Activated CD4-positive, alpha-beta T cell treated with anti-CD3 and anti-CD28 coated beads, Interleukin-2, Interleukin-6, amounts not matched to agents 100 ng/mL and 50 ng/mL, durations not matched to agents 16 hours and 8 hours (primary cell): Measurements from ENCODE around the gene LDHD.
"Not testable (repeated sequence)": the region's sequence is repeated elsewhere in the genome, so short reads cannot be mapped to it uniquely, and the experiment has no call there.

Experiments used
- DNase-seq: peaks from one replicate; pipeline ENCODE4 v3.0.0-alpha.2; 2020

The LDHD gene

DNA sequence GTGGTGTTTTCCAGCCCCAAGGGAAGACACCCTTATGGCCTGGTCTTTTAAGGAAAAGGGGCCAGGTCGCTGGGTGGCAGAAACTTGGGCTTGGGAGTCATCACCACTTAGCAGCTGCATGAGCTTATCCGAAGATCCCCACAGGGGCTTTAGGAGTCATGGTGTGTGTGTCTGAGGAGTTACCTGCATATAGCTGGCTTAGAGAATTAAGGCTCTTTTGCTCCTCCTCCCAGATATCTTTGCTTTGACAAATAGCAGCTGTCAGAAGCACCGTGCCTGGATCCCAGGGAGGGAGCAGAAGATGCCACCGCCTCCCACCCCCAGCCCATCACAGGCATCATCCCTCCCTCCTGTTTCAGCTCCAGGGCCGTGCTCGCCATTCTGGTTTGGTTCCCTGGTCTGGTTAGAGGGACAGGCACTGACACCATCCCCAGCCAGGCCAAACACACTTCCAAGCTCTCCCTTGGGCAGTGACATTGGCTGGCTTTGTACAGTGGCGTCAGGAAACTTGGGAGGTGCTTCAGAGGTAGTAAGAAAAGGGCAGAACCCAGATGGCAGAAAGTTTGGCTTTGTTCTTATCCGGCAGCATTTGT, 17.4 kb downstream of the LDHD start:
- DNase-seq, result no peak

DNA sequence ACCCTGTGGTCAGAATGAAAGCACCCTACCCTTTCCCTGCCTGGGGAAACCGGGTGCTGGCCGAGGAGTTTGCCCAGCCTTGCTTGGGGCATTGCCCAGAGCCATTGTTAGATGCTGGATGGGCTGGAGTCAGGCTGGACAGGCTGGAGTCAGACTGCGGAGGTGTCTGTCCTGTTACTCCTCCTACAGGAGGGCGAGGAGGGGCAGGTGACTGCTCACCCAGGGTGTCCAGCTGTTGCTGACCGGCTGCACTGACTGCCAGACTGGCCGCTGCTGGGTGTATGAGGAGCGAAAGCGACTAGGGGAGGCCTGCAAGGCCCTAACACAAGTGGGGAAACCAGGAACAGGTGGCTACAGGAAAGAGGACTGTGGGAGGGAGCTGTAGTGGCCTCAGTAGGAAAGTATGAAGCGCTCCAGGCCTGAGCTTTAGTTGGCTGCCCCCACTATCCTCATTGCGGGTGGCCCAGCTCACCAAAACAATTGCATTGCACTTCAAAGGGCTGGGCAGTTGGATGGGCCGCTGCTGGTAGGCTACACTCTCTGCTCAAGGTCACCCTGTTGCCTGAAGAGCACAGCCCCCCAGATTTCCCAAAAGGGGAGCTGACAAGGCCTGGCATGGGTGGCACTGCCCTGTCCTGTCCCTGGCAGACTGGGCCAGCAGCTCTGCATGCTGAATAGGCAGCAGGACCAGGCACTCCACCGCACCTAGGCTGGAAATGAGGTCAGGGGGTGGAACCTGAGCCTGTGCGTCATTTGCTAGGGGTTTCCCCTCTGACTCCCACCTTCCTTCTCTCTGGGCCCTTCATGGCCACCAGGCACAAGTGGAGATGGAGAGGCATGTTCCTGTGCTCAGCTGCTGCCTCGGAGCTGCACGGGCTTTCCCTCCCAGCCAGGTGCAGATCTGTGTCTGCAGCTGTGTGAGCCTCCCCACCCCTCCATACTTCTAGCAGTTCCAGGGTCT, 18.4 kb downstream of the LDHD start:
- peak; percentile 82 for DNase-seq

- DNase-seq, result no peak
Observed at GRCh38 chr16:75097191-75097761, 19.3 kb downstream of the LDHD start.

GRCh38 chr16:75096656-75097055, 19.9 kb downstream of the LDHD start:
- no peak for DNase-seq

DNA sequence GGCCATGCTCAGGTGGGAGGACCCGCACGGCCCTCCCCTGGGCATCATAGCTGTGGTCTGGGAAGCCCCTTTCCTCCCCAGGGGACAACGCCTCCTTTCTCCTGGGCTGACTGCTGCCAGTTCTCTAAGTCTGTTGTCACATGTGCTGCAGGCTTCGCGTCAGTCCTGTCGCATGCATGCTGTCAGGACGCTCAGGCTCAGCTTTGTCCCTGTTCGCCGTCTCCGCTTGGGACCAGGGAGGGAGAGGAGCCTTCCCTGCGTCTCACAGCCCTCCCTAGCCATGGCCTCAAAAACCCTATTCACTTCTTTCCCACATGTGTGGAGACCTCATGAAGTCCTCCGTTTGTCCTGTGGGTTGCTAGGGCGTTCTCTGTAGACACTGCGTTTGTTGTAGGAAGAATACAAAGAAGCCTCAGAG, 21.4 kb downstream of the LDHD start:
- no peak for DNase-seq

DNA sequence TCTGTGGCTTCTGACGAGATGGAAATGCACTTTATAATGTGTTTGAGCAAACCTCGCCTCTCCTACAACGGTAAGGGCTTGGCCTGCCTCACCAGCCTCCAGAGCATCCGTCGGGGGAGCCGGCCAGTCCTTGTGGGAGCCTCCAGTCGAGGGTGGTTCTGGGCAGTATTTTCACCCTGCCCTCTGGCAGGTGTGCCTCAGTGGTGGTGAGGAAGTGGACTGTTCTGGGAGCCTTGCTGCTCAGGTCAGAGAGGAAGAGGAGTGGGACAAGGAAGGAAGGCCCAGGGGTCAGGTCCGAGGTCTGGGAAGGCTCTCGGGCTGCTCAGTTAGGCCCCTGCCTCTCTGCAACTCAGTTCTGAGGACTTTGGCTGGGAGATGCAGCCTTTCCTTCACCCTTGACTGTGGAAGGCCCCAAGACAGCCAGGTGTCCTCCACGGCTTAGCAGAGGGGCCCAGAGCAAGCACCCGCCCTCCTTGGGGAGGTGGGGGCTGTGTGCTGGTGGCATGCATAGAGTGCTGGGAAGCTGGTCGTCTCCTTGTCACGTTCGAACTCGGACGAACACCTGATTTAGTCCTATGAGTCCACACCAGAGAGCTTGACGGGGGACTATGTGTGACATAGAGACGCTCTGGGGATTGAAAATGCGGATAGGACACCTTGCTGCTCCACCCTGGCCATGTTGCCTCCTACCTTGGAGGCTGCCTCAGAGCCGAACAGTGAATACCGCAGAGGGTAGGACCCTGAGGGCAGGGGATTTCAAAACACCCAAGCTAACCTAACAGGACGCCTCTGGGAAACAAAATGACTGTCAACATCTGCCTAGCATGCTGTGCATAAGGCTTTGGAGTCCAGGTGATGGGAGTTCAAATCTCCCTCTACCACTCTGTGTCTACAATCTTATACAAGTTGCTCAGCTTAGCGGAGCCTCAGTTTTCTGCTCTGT, 22.7 kb downstream of the LDHD start:
- no peak for DNase-seq

GRCh38 chr16:75092777-75093176, 23.8 kb downstream of the LDHD start:
- no peak for DNase-seq

- DNase-seq, result not testable (repeated sequence)
Observed at GRCh38 chr16:75091619-75092018, 25.0 kb downstream of the LDHD start.

DNA sequence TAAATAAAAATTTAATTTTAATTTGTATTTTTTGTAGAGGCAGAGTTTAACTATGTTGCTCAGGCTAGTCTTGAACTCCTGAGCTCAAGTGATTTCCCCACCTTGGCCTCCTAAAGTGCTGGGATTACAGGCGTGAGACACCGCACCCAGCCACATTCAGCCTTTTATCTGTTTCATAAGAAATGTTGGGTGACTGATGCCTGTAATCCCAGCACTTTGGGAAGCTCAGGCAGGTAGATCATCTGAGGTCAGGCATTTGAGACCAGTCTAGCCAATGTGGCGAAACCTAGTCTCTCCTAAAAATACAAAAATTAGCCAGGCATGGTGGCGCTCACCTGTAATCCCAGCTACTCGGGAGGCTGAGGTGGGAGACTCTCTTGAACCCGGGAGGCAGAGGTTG, 25.7 kb downstream of the LDHD start:
- not testable (repeated sequence) for DNase-seq

- DNase-seq, result peak; percentile 33
Observed at GRCh38 chr16:75089486-75090202, 26.9 kb downstream of the LDHD start.

DNA sequence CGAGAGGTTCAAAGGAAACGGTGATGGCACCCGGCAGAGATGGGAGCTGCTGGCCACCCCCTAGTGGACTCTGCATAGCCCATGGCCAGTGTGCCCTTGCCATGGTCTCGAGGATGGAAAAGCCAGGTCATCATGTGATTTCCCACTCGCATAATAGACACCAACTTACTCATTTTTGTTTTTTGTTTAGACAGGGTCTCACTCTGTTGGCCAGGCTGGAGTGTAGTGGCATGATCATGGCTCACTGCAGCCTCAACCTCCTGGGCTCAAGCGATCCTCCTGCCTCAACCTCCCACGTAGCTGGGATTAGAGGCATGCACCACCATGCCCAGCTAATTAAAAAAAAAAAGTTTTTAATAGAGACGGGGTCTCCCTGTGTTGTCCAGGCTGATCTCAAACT, 27.6 kb downstream of the LDHD start:
- DNase-seq, result no peak

DNA sequence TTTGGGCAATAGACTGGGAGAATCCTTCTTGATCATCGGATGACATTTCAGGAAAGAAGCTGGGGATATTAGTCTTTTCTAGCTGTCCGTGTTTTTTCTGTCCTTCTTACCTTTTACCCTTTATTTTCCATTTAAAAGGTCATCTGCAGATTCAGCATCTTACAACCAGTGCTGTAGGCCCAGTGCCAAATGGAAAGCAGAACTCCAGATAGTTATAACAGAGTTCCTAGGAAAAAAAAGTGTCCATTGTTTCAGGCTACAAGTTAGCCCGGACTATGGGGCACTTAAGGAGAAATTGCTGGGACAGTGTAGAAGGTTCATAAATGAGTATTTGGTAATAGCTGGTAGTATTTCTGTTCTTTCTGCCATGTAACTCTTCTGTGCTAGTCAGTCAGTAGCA, 28.4 kb downstream of the LDHD start:
- no peak for DNase-seq

- DNase-seq, result no peak
Observed at GRCh38 chr16:75087375-75087979, 29.1 kb downstream of the LDHD start.

GRCh38 chr16:75086688-75087374, 29.7 kb downstream of the LDHD start:
- DNase-seq, result no peak

GRCh38 chr16:75086281-75086680, 30.3 kb downstream of the LDHD start:
- DNase-seq, result no peak

DNA sequence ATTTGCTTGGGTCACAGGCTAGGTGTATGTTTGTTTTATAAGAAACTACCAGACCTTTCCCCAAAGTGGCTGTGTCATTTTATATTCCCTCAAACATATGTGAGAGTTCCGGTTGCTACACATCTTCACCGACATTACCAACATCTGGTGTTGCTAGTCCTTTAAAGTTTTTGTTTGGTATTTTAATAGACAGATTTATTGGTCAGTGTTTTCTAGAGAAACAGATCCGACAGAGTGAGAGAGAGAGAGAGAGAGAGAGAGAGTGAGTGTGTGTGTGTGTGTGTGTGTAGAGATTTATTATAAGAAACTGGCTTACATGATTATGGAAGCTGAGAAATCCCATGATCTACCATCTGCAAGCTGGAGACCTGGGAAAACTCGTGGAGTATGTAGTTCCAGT, 31.0 kb downstream of the LDHD start:
- DNase-seq, result no peak

DNA sequence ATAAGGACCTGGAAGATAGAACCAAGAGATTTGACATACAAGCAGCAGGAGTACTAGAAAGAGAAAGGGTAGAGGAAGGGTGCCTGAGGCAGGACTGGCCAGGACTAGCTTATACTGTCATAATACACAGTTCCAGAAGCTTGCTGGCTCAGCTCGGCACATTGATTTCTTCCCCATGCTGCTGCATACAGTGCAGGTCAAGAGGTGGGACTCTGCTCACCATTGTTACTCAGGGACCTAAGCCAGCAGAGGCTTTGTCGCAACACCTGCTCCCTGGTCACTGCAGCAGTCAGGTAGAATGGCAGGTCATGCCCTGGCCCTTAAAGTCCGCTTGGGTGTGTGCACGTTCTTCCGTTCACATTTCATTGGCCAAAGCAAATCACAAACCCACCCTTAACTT, 32.8 kb downstream of the LDHD start:
- no peak for DNase-seq

DNA sequence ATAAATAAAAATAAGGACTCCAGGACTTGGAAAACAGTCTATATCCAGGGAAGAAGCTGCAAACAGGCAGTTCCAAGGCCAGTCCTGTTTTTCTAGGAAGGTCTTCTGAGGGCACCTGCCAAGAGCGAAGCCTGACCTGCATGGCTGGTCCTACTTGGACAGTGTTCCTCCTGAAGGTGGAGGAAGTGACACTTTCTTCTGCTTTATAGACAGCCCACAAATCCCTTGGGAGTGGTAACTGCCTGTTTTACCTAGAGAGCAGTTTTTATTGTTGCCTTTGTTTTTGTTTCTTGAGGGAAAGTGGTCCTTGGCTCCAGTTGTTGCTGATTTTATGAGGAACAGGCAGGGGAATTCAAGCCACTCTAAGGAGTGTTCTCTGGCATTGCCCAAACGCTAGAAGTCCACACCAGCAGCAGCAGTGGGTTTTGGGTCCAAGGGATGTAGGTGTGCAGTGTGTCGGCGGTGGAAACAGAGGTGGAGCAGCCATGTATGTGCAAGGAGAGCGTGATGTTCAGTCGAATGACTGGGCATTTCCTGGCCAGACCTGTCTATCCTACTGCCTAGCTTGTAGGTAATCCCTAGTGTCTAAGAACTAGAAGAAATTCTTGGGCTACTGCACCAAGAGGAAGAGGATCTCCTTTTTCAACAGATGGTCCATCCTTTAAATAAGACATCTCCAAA, 35.3 kb downstream of the LDHD start:
- DNase-seq, result no peak

GRCh38 chr16:75080205-75081029, 36.2 kb downstream of the LDHD start:
- DNase-seq, result no peak
